Vagina (tissue), 2 donors: ENCODE data around the gene MELTF. TPM values are rescaled to one million over a fixed set of nuclear protein-coding genes. Genes with fewer than 3 reads are reported as not detected.

ENCODE experiments used
- DNase-seq, 2 donors: peaks; one replicate each; pipeline ENCODE4 v3.0.0-alpha.2; 2017; ENCODE audit errors: extremely low spot score in 2 of 2
- H3K27ac ChIP-seq: fragments of 200-600 bp; sonication (generic); one replicate; pipeline ENCODE4 v1.5.1; 2019
- H3K27me3 ChIP-seq: fragments of 200-600 bp; sonication (generic); one replicate; pipeline ENCODE4 v1.5.1; 2019
- H3K36me3 ChIP-seq, 2 donors: fragments of 200-600 bp; sonication (generic); one replicate each; pipeline ENCODE4 v1.5.1; 2017 to 2019
- H3K4me1 ChIP-seq: fragments of 200-600 bp; sonication (generic); one replicate; pipeline ENCODE4 v1.5.1; 2019
- H3K4me3 ChIP-seq, 2 donors: fragments of 200-600 bp; sonication (generic); 1 replicate in 1 of 2; 2 replicates in 1 of 2; pipeline ENCODE4 v1.5.1; 2016 to 2019
- H3K9me3 ChIP-seq: fragments of 200-600 bp; sonication (generic); one replicate; pipeline ENCODE4 v1.5.1; 2019
- CTCF ChIP-seq, 3 experiments: fragments of 450-650 bp in 2 of 3; fragments of 200-600 bp in 1 of 3; sonication (generic) in 1 of 3; IDR thresholded peaks; one replicate each; pipeline ENCODE4 v1.5.1; 2017 to 2019; ENCODE audit warnings: antibody characterized with exemption in 3 of 3, mild to moderate bottlenecking in 2 of 3, moderate library complexity in 2 of 3
- POLR2A ChIP-seq, 2 donors: fragments of 450-650 bp; IDR thresholded peaks; one replicate each; pipeline ENCODE4 v1.6.1; 2017; ENCODE audit warnings: antibody characterized with exemption in 2 of 2, mild to moderate bottlenecking in 2 of 2, moderate library complexity in 2 of 2
- POLR2AphosphoS5 ChIP-seq, 2 donors: sonication (generic); formaldehyde crosslinking; IDR thresholded peaks; one replicate each; pipeline ENCODE4 v1.9.0; 2017; ENCODE audit warnings: antibody characterized with exemption in 2 of 2, mild to moderate bottlenecking in 2 of 2, low read depth in 1 of 2; ENCODE audit not compliant: insufficient read depth in 1 of 2
- intact Hi-C: fragments of 100-400 bp; cut with DNase I; formaldehyde crosslinking; loops from one replicate; pipeline ENCODE4 v1.15.1; 2023
- total RNA-seq: library from RNA; depleted of rRNA; stranded (reverse); fragments of >200 nt; gene quantifications from one replicate; pipeline ENCODE4 v1.2.3, GENCODE V29; 2016

The MELTF gene
- total RNA-seq, 1 donor from 2014 or later = 23.6 TPM

- no peak for TF ChIP-seq POLR2AphosphoS5 (IDR thresholded peaks at IDR 0.05; ENCODE audit: insufficient read depth in 1 of 2, low read depth in 1 of 2)
- Histone ChIP-seq H3K27me3 (no peaks in the 10 kb centered on the region), H3K27ac (no peak overlapping the region), H3K9me3 (no peaks in the 10 kb centered on the region), H3K4me1 (no peaks in the 10 kb centered on the region), H3K36me3 (no peaks in the 10 kb centered on the region), H3K4me3 (no peak overlapping the region)
- intact Hi-C loops = no loop called here
- DNase-seq = no peak
These were observed 17.7 kb downstream of the MELTF start for GRCh38 chr3:197011780-197012539.

- Histone ChIP-seq H3K27ac (no peak overlapping the region), H3K27me3 (no peaks in the 10 kb centered on the region), H3K4me1 (no peaks in the 10 kb centered on the region), H3K9me3 (no peaks in the 10 kb centered on the region), H3K4me3 (no peak overlapping the region), H3K36me3 (no peaks in the 10 kb centered on the region)
- TF ChIP-seq CTCF (IDR thresholded peaks at IDR 0.05) = no peak
- no peak for TF ChIP-seq POLR2A (IDR thresholded peaks at IDR 0.05)
- TF ChIP-seq POLR2AphosphoS5 (IDR thresholded peaks at IDR 0.05; ENCODE audit: insufficient read depth in 1 of 2, low read depth in 1 of 2) = no peak
- intact Hi-C loops = no loop called here
- no peak for DNase-seq
These were observed 18.9 kb downstream of the MELTF start for GRCh38 chr3:197010556-197011351.

- H3K27me3 ChIP-seq = no peaks in the 10 kb centered on the region
- H3K27ac ChIP-seq = no peak overlapping the region
- peaks cover 3% of the 10 kb centered on the region for H3K4me1 ChIP-seq
- no peaks in the 10 kb centered on the region for H3K36me3 ChIP-seq
- H3K9me3 ChIP-seq = no peaks in the 10 kb centered on the region
- TF ChIP-seq POLR2A (IDR thresholded peaks at IDR 0.05) (no peak), POLR2AphosphoS5 (IDR thresholded peaks at IDR 0.05; ENCODE audit: insufficient read depth in 1 of 2, low read depth in 1 of 2) (no peak), CTCF (IDR thresholded peaks at IDR 0.05) (no peak)
- intact Hi-C loops = loop anchor here (10.0 kb wide), 1 partner anchor 175 kb away; no protein-coding TSS in a partner anchor
- no peak for DNase-seq
- no peak overlapping the region for H3K4me3 ChIP-seq
These were observed 20.0 kb downstream of the MELTF start for GRCh38 chr3:197009532-197010019.

- no peaks in the 10 kb centered on the region for H3K36me3 ChIP-seq
- H3K4me1 ChIP-seq = peaks cover 13% of the 10 kb centered on the region
- TF ChIP-seq CTCF (IDR thresholded peaks at IDR 0.05) (no peak), POLR2A (IDR thresholded peaks at IDR 0.05) (no peak), POLR2AphosphoS5 (IDR thresholded peaks at IDR 0.05; ENCODE audit: insufficient read depth in 1 of 2, low read depth in 1 of 2) (no peak)
- no peak overlapping the region for H3K4me3 ChIP-seq
- no peak overlapping the region for H3K27ac ChIP-seq
- intact Hi-C loops = loop anchor here (10.0 kb wide), 1 partner anchor 176 kb away; no protein-coding TSS in a partner anchor
- H3K27me3 ChIP-seq = no peaks in the 10 kb centered on the region
- no peaks in the 10 kb centered on the region for H3K9me3 ChIP-seq
- DNase-seq = no peak
These were observed 21.0 kb downstream of the MELTF start for GRCh38 chr3:197008436-197009209.

GRCh38 chr3:197007953-197008352 is 21.7 kb downstream of the MELTF start:
- TF ChIP-seq CTCF (IDR thresholded peaks at IDR 0.05) (no peak), POLR2A (IDR thresholded peaks at IDR 0.05) (no peak), POLR2AphosphoS5 (IDR thresholded peaks at IDR 0.05; ENCODE audit: insufficient read depth in 1 of 2, low read depth in 1 of 2) (no peak)
- Histone ChIP-seq H3K27me3 (no peaks in the 10 kb centered on the region), H3K4me3 (no peak overlapping the region), H3K9me3 (no peaks in the 10 kb centered on the region), H3K4me1 (peaks cover 15% of the 10 kb centered on the region), H3K27ac (no peak overlapping the region), H3K36me3 (no peaks in the 10 kb centered on the region)
- intact Hi-C loops = loop anchor here (10.0 kb wide), 1 partner anchor 177 kb away; no protein-coding TSS in a partner anchor
- no peak for DNase-seq
